CD14-positive monocyte (primary cell): ENCODE measurements around the gene DHX32. TPM values are rescaled to one million over a fixed set of nuclear protein-coding genes. Genes with fewer than 3 reads are reported as not detected.
"Not testable (repeated sequence)": the region's sequence is repeated elsewhere in the genome, so short reads cannot be mapped to it uniquely, and the experiment has no call there.

Experiments used
- DNase-seq, 3 donors: peaks; one replicate each; pipeline ENCODE4 v3.0.0-alpha.2; 2011 to 2022
- H2AFZ ChIP-seq: 2 replicates; pipeline ENCODE4 v1.6.0; 2012; ENCODE audit warnings: mild to moderate bottlenecking, low read depth, low read length, inconsistent platforms; ENCODE audit not compliant: insufficient read depth, poor library complexity, severe bottlenecking
- H3K27ac ChIP-seq, 2 donors: 1 replicate in 1 of 2; 2 replicates in 1 of 2; pipeline ENCODE4 v1.5.1; 2012 to 2013; ENCODE audit warnings: low read length in 2 of 2, control low read depth in 1 of 2, inconsistent platforms in 1 of 2, low read depth in 1 of 2, mild to moderate bottlenecking in 1 of 2
- H3K27me3 ChIP-seq, 2 donors: one replicate each; pipeline versions ENCODE4 v1.6.0 to v1.6.1; 2011 to 2013; ENCODE audit warnings: low read length in 2 of 2; ENCODE audit not compliant: control insufficient read depth in 2 of 2, insufficient read depth in 2 of 2
- H3K36me3 ChIP-seq, 2 donors: replicated peaks in 1 of 2; 1 replicate in 1 of 2; 2 replicates in 1 of 2; pipeline versions ENCODE4 v1.5.1 to v1.6.1; 2012 to 2013; ENCODE audit warnings: low read length in 2 of 2, control low read depth in 1 of 2, inconsistent platforms in 1 of 2, mild to moderate bottlenecking in 1 of 2; ENCODE audit not compliant: insufficient read depth in 2 of 2, control insufficient read depth in 1 of 2
- H3K4me1 ChIP-seq, 2 donors: 1 replicate in 1 of 2; 2 replicates in 1 of 2; pipeline versions ENCODE4 v1.5.1 to v1.6.1; 2012 to 2013; ENCODE audit warnings: low read length in 2 of 2, control low read depth in 1 of 2, inconsistent platforms in 1 of 2, mild to moderate bottlenecking in 1 of 2, moderate library complexity in 1 of 2; ENCODE audit not compliant: insufficient read depth in 2 of 2, control insufficient read depth in 1 of 2
- H3K4me2 ChIP-seq: replicated peaks from 2 replicates; pipeline ENCODE3; 2012; ENCODE audit warnings: low read length, moderate library complexity, mild to moderate bottlenecking; ENCODE audit not compliant: poor library complexity, severe bottlenecking; ENCODE audit errors: extremely low read depth
- H3K4me3 ChIP-seq, 3 experiments: fragments of 200-600 bp in 1 of 3; sonication (generic) in 1 of 3; replicated peaks in 1 of 3; 1 replicate in 2 of 3; 2 replicates in 1 of 3; pipeline ENCODE4 v1.5.1; 2011 to 2013; ENCODE audit warnings: low read length in 3 of 3, mild to moderate bottlenecking in 3 of 3, control low read depth in 2 of 3, low read depth in 2 of 3, inconsistent platforms in 1 of 3, moderate library complexity in 1 of 3
- H3K79me2 ChIP-seq: 2 replicates; pipeline ENCODE4 v1.6.0; 2012; ENCODE audit warnings: mild to moderate bottlenecking, control low read depth, inconsistent platforms, low read length, moderate library complexity; ENCODE audit not compliant: insufficient read depth
- H3K9ac ChIP-seq: 2 replicates; pipeline ENCODE4 v1.6.0; 2017; ENCODE audit warnings: low read length, mild to moderate bottlenecking; ENCODE audit not compliant: insufficient read depth, poor library complexity, severe bottlenecking
- H3K9me3 ChIP-seq, 2 donors: replicated peaks in 1 of 2; 1 replicate in 1 of 2; 2 replicates in 1 of 2; pipeline versions ENCODE4 v1.5.1 to v1.6.1; 2012 to 2013; ENCODE audit warnings: low read length in 2 of 2, control low read depth in 1 of 2; ENCODE audit not compliant: control insufficient read depth in 1 of 2, insufficient read depth in 1 of 2
- H4K20me1 ChIP-seq: 2 replicates; pipeline ENCODE4 v1.6.0; 2012; ENCODE audit warnings: mild to moderate bottlenecking, low read length, control low read depth, moderate library complexity; ENCODE audit not compliant: insufficient read depth
- H3K27ac Mint-ChIP-seq, 7 donors: one replicate each; pipeline ENCODE4 v1.8.0; 2020; ENCODE audit warnings: mild to moderate bottlenecking in 7 of 7, mixed read lengths in 7 of 7, moderate library complexity in 6 of 7, inconsistent platforms in 2 of 7
- H3K27me3 Mint-ChIP-seq, 3 donors: one replicate each; pipeline ENCODE4 v1.8.0; 2021 to 2022; ENCODE audit warnings: low read depth in 3 of 3, mild to moderate bottlenecking in 3 of 3, mixed read lengths in 3 of 3, moderate library complexity in 3 of 3, inconsistent platforms in 1 of 3
- H3K36me3 Mint-ChIP-seq, 2 donors: one replicate each; pipeline ENCODE4 v1.8.0; 2020; ENCODE audit warnings: mixed read lengths in 2 of 2, inconsistent platforms in 1 of 2, mild to moderate bottlenecking in 1 of 2
- H3K4me1 Mint-ChIP-seq: one replicate; pipeline ENCODE4 v1.8.0; 2020; ENCODE audit warnings: mild to moderate bottlenecking, mixed read lengths
- H3K4me3 Mint-ChIP-seq, 2 donors: one replicate each; pipeline ENCODE4 v1.8.0; 2020; ENCODE audit warnings: mild to moderate bottlenecking in 2 of 2, mixed read lengths in 2 of 2, moderate library complexity in 1 of 2
- H3K9me3 Mint-ChIP-seq, 7 donors: one replicate each; pipeline ENCODE4 v1.8.0; 2020 to 2022; ENCODE audit warnings: mixed read lengths in 7 of 7, mild to moderate bottlenecking in 6 of 7, moderate library complexity in 6 of 7, inconsistent platforms in 2 of 7
- CTCF ChIP-seq: fragments of 200-600 bp; IDR thresholded peaks from one replicate; pipeline ENCODE4 v1.8.0; 2022; ENCODE audit warnings: antibody characterized with exemption, mild to moderate bottlenecking
- WGBS: methylation state at CpG from one replicate; pipeline ENCODE4 v1.1.5; 2013; ENCODE audit warnings: missing lambda C conversion rate; ENCODE audit not compliant: insufficient coverage; 5-methylcytosine and 5-hydroxymethylcytosine counted together
- intact Hi-C, 2 donors: fragments of 100-400 bp; cut with micrococcal nuclease; formaldehyde crosslinking; loops; one replicate each; pipeline versions ENCODE4 v1.15.0 to v1.15.1; 2023
- polyA plus RNA-seq, 3 donors: library from polyadenylated mRNA; depleted of rRNA in 1 of 3; unstranded in 2 of 3; stranded (reverse) in 1 of 3; fragments of 300-500 nt in 2 of 3; fragments of >200 nt in 1 of 3; fragmentation: Illumina TruSeq in 2 of 3; gene quantifications; 1 replicate in 2 of 3; 2 replicates in 1 of 3; pipeline ENCODE4 v1.2.3, GENCODE V29; 2012 to 2021

DHX32 gene
- polyA plus RNA-seq, 3 donors = 6.0 to 20.5 (median 16.4) TPM

DNA sequence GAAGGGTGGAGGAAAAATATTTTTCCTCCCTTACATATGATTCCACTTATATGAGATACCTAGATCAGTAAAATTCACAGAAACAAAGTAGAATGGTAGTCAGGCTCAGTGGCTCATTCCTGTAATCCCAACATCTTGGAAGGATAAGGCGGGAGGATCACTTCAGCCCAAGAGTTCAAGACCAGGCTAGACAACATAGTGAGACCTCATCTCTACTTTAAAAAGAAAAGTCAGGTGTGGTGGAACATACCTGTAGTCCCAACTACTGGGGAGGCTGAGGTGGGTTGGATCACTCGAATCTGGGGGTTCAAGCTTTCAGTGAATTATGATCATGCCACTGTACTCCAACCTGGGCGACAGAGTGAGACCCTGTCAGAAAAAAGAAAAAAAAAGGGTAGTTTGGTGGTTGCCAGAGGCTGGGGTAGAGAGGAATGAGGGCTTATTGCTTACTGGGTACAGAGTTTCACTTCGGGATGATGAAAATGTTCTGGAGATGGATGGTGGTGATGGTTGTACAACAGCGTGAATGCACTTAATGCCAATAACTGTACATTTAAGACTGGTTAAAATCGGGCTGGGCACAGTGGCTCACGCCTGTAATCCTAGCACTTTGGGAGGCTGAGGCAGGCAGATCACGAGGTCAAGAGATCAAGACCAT, 36.7 kb upstream of the DHX32 start:
- H3K27me3 Mint-ChIP-seq, DNase-seq, H3K27ac Mint-ChIP-seq, H4K20me1 ChIP-seq, H3K36me3 ChIP-seq, H3K9me3 Mint-ChIP-seq, intact Hi-C loops, H3K79me2 ChIP-seq, H3K4me1 Mint-ChIP-seq, H3K4me1 ChIP-seq, H3K27me3 ChIP-seq, H3K4me3 Mint-ChIP-seq, H3K4me2 ChIP-seq, H3K9ac ChIP-seq, H3K4me3 ChIP-seq, H2AFZ ChIP-seq, H3K9me3 ChIP-seq, H3K27ac ChIP-seq, H3K36me3 Mint-ChIP-seq: not testable (repeated sequence)
- 90% methylated on average over 7 of the region's 8 CpGs for WGBS

GRCh38 chr10:125916977-125917376, 35.9 kb upstream of the DHX32 start:
- H2AFZ ChIP-seq = no peak overlapping the region
- H3K27ac ChIP-seq = no peak overlapping the region
- H4K20me1 ChIP-seq = no peaks in the 10 kb centered on the region
- Mint-ChIP-seq H3K9me3 (peaks cover 0 to 8% (median 4%) of the 10 kb centered on the region in 7 donors), H3K4me1 (no peaks in the 10 kb centered on the region), H3K27ac (no peak overlapping the region), H3K4me3 (no peak overlapping the region), H3K27me3 (peaks cover 0 to 2% (median 0%) of the 10 kb centered on the region in 3 donors), H3K36me3 (no peaks in the 10 kb centered on the region)
- peaks cover 0 to 4% of the 10 kb centered on the region in 2 donors for H3K9me3 ChIP-seq
- no peaks in the 10 kb centered on the region for H3K4me1 ChIP-seq
- no peaks in the 10 kb centered on the region for H3K27me3 ChIP-seq
- H3K4me3 ChIP-seq = no peak overlapping the region
- intact Hi-C loops = no loop called here
- DNase-seq = no peak
- TF ChIP-seq CTCF = no peak
- no peaks in the 10 kb centered on the region for H3K36me3 ChIP-seq
- no peaks in the 10 kb centered on the region for H3K79me2 ChIP-seq
- H3K9ac ChIP-seq = no peak overlapping the region
- WGBS = 80% methylated on average over 1 of the region's 3 CpGs
- H3K4me2 ChIP-seq = no peak overlapping the region

- H3K9me3 Mint-ChIP-seq, H3K4me3 Mint-ChIP-seq, H3K9me3 ChIP-seq, H3K4me3 ChIP-seq, H3K36me3 Mint-ChIP-seq, H4K20me1 ChIP-seq, DNase-seq, H3K9ac ChIP-seq, intact Hi-C loops, H3K27me3 Mint-ChIP-seq, H3K27ac Mint-ChIP-seq, H3K79me2 ChIP-seq, H3K4me1 ChIP-seq, H3K4me2 ChIP-seq, H3K4me1 Mint-ChIP-seq, H3K27ac ChIP-seq, H3K36me3 ChIP-seq, H2AFZ ChIP-seq, H3K27me3 ChIP-seq: not testable (repeated sequence)
- 93% methylated on average over 4 of the region's 6 CpGs for WGBS
Measured at GRCh38 chr10:125913277-125913676, 32.2 kb upstream of the DHX32 start.
